Epithelial cell of esophagus (primary cell): Measurements from ENCODE around the gene CHMP6.
A peak's percentile ranks its signal among the peaks of the same experiment; 100 is the strongest.

Source experiments
- DNase-seq: peaks from one replicate; pipeline ENCODE4 v3.0.0; 2010; ENCODE audit warnings: low read depth
- H3K4me3 ChIP-seq: 2 replicates; pipeline ENCODE4 v1.5.1; 2011; ENCODE audit warnings: mild to moderate bottlenecking, low read length, control low read depth
- TF ChIP-seq, protein P1 (sequence below): IDR thresholded peaks from 2 replicates; pipeline ENCODE4 v1.5.1; 2011; ENCODE audit warnings: low read depth, mild to moderate bottlenecking, low read length, control low read depth, inconsistent platforms; ENCODE audit not compliant: insufficient read depth; ENCODE audit errors: missing control alignments

Gene CHMP6

DNA sequence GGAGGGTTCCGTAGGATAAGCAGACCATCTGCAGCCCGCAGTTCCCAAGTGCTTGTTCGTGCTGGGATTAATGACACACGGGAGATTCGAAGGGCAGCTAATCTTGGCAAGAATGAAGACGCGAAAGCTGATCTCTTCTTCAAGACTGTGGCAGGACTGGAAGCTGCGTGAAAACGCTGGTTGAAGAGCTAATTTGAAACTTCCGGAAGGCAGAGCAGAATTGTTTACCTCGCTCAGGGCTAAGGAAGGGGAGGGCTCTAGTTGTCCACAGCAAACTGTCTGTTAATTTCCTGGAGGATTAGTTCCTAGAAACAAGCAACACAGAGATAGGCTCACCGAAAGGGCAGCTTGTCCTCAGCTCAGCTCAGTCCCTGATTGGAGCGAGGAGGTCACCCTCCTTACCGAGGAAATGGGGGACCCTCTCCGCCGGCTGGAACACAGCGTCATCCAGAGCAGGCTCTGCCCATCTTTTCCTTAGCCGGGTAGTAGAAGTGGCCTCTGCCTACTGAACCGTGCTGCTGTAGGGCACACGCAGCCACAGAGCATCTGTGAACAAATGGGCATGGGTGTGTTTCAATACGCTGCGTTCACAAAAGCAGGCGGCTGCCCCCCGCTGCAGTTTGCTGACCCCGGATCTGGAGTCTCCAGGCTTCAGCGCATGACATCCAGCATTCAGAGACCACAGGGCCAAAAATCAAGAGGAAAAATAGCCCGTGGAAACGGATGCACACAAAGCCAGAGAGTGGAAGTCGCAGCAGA is 26.6 kb downstream of the CHMP6 start:
- DNase-seq: peak; percentile 41
- no peak overlapping the region for H3K4me3 ChIP-seq
- TF ChIP-seq, protein P1, sequence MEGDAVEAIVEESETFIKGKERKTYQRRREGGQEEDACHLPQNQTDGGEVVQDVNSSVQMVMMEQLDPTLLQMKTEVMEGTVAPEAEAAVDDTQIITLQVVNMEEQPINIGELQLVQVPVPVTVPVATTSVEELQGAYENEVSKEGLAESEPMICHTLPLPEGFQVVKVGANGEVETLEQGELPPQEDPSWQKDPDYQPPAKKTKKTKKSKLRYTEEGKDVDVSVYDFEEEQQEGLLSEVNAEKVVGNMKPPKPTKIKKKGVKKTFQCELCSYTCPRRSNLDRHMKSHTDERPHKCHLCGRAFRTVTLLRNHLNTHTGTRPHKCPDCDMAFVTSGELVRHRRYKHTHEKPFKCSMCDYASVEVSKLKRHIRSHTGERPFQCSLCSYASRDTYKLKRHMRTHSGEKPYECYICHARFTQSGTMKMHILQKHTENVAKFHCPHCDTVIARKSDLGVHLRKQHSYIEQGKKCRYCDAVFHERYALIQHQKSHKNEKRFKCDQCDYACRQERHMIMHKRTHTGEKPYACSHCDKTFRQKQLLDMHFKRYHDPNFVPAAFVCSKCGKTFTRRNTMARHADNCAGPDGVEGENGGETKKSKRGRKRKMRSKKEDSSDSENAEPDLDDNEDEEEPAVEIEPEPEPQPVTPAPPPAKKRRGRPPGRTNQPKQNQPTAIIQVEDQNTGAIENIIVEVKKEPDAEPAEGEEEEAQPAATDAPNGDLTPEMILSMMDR: no peak

DNA sequence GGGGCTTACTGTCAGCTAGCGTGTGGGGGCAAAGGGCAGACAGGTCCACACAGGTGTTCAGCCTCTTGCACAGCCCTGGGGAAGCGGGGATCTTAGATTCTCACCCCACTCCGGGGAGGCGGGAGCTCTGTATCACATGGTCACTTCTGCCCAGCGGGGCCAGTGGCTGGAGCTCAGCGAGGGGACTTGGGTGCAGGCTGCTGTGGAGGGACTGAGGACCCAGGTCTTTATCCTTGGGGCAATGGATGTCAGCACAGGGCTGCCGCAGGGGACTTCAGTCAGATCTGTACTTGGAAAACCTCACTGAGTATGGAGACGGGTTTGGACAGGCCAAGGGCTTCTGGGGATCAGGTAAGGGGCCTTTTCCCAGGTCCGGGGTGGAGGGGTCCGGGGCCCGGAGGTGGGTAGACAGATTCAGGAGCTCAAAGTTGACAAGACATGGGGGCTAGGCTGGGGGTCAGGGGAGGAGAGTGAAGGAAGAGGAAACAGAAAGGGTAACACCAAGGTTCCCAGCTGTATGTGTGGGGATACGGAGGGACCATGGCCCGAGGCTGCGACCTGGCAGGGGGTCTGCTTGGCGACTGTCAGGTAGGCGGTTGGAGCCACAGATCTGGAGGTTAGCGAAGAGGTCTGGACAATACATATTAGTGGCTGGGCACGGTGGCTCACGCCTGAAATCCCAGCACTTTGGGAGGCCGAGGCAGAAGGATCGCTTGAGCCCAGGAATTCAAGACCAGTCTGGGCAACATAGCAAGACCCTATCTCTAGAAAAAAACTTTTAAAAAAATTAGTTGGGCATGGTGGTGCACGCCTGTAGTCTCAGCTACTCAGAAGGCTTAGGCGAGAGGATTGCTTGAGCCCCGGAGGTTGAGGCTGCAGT is 28.2 kb downstream of the CHMP6 start:
- DNase-seq: no peak

DNA sequence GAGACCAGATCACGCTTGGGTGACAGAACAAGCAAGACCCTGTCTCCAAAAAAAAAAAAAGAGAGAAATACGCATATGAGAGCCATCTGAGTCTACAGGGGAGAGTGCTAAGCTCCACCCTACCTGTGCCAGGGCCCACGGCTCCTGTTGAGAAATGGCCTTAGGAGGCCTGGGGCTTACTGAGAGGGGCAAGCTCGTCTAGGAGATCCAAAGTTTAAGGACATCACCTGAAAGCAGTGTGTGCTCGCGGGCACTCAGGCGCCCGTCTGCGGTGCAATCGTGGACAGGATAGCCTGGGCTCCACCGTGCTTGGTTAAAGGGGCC is 28.8 kb downstream of the CHMP6 start:
- TF ChIP-seq, protein P1: no peak
- DNase-seq: no peak
- no peak overlapping the region for H3K4me3 ChIP-seq

More for the DNA sequence above, 28.2 kb downstream of the CHMP6 start:
- H3K4me3 ChIP-seq: no peak overlapping the region
- TF ChIP-seq, protein P1: no peak

DNA sequence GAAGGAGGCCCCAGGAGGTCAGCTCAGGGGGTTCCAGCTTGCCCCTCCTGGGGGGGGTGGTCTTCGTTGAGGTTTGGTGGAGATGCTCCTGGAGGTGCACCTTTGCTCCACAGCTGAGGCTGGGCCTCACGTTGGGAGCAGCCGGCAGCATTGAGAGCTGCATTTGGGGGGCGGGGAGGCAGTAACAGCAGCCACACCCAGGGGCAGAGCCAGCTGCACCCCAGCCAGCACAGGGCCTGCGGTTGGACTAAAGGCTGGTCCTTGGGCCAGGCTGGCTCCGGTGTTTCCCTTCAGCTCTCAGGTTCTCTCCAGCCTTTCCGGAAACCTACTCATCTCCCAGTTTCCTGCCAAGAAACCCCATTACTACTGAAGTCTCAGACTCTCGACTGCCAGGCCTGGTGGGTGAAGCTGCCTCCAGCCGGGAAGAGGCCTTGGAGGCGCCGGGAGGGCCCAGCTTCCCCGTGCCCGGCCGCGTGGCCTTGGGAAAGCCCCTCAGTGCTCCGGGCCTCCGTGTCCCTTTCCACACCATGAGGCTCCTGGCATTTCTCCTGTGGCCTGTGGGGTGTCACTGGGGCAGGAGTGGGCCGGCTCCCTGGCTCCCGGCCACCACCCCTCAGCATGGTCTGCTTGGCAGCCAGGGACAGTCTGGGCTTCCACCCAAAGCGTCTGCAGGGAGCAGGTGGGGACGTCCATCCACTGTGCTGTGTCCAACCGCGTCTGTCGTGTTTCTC is 29.3 kb downstream of the CHMP6 start:
- peak; percentile 45 for DNase-seq
- TF ChIP-seq, protein P1: no peak
- no peak overlapping the region for H3K4me3 ChIP-seq

DNA sequence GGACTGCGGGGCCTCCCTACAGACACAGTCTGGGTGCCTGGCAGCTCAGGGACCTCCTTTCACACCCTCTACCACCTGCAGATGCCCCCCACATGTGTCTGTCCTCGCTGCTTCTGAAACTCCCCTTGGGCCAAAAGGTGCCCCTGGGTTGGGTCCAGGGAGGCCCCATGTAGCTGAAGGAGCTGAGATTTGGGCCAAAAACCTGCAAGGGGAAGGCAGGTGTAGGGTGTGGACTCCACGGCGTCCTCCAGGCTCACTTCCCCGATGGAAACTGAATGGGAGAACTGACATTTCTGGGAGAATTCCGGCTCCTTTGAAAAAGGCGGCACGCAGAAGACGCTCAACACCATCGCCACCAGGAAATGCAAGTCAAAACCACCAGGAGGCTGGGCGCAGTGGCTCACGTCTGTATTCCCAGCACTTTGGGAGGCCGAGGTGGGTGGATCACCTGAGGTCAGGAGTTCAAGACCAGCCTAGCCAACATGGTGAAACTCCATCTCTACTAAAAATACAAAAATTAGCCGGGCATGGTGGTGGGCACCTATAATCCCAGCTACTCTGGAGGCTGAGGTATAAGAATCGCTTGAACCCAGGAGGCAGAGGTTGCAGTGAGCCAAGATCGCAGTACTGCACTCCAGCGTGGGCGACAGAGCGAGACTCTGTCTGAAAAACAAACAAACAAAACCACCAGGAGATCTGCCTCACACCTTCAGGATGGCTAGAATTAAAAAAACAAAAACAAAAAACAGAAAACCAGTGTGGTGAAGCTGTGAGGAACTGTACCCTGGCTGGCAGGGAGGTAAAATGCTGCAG is 30.1 kb downstream of the CHMP6 start:
- no peak overlapping the region for H3K4me3 ChIP-seq
- DNase-seq: no peak
- TF ChIP-seq, protein P1: no peak

DNA sequence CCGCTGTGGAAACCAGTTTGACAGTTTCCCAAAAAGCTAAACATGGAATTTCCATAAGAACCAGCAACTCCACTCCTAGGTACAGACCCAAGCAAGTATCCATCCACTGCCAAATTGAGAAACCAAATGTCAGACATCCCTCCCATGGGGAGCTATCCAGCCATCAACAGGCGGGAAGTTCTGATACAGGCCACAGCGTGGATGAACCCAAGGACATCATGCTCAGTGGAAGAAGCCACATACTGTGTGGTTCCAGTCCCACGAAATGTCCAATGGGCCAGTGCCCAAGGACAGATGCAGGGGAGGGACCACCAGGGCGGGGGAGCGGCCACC is 30.7 kb downstream of the CHMP6 start:
- TF ChIP-seq, protein P1: no peak
- no peak for DNase-seq
- no peak overlapping the region for H3K4me3 ChIP-seq
